ENCODE measurements around the gene HES1.

DNA sequence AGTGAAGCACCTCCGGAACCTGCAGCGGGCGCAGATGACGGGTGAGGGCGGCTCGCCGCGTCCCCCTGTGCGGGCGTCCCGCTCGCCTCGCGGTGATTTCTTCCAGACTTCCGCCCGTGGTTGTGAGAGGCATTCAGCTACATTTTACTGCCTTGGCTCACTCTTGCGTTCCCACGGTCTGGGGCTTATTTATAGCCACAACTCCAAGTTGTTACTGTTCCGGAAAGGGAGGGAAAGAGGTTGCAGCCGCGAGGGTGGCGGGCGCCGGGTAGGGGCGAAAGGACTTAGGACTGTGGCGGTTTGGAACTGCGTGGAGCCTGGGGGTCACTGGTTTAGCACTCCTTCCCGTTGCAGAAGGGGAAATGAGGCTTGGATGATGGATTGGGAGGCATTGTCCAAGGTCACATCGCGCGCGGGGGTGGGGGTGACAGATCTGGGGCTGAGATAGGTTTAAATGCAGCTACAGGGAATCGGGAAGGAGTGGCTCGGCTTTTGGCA is 1.1 kb downstream of the HES1 start:
- TF ChIP-seq CTCF (IDR thresholded peaks at IDR 0.05; ENCODE audit: insufficient read depth, low read length): no peak
- TF ChIP-seq POLR2AphosphoS5 (IDR thresholded peaks at IDR 0.05; ENCODE audit: low read depth): peak; percentile 57
- TF ChIP-seq, protein P1, sequence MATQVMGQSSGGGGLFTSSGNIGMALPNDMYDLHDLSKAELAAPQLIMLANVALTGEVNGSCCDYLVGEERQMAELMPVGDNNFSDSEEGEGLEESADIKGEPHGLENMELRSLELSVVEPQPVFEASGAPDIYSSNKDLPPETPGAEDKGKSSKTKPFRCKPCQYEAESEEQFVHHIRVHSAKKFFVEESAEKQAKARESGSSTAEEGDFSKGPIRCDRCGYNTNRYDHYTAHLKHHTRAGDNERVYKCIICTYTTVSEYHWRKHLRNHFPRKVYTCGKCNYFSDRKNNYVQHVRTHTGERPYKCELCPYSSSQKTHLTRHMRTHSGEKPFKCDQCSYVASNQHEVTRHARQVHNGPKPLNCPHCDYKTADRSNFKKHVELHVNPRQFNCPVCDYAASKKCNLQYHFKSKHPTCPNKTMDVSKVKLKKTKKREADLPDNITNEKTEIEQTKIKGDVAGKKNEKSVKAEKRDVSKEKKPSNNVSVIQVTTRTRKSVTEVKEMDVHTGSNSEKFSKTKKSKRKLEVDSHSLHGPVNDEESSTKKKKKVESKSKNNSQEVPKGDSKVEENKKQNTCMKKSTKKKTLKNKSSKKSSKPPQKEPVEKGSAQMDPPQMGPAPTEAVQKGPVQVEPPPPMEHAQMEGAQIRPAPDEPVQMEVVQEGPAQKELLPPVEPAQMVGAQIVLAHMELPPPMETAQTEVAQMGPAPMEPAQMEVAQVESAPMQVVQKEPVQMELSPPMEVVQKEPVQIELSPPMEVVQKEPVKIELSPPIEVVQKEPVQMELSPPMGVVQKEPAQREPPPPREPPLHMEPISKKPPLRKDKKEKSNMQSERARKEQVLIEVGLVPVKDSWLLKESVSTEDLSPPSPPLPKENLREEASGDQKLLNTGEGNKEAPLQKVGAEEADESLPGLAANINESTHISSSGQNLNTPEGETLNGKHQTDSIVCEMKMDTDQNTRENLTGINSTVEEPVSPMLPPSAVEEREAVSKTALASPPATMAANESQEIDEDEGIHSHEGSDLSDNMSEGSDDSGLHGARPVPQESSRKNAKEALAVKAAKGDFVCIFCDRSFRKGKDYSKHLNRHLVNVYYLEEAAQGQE (IDR thresholded peaks at IDR 0.05; ENCODE audit: insufficient replicate concordance, low read depth): no peak
- TF ChIP-seq SPI1 (IDR thresholded peaks at IDR 0.05; ENCODE audit: borderline replicate concordance, low read depth): peak; percentile 24; the same call in 1 of the 2 replicates
- TF ChIP-seq GABPA (IDR thresholded peaks at IDR 0.05; ENCODE audit: low read depth): no peak
